Measurements from ENCODE around the gene ZNF827.

DNA sequence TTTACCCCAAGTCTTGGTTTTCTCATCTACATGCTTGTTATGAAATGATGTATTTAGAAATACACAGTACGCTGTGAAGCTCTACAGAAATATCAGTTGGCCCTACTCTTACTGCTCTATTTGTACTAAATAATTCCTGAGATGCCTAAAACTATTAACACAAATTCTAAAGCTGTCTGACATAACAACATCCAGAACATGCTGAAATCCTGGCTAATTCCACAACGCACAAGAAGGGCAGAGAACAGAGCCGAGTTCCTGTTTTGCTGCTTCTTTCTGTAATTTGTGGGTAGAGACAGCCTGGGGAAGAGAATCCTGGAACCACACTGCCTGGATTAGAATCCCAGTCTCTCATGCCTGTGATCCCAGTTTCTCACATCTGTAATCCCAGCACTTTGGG, 59.0 kb downstream of the ZNF827 start:
- TF ChIP-seq YY1 (IDR thresholded peaks at IDR 0.05; ENCODE audit: low read depth) = no peak
- TF ChIP-seq NFIC (IDR thresholded peaks at IDR 0.05) = no peak
- TF ChIP-seq EP300 (IDR thresholded peaks at IDR 0.05; ENCODE audit: borderline replicate concordance) = no peak
